ENCODE data around the gene ZBED2.

GRCh38 chr3:111616417-111617105 is 21.4 kb upstream of the ZBED2 start:
- TF ChIP-seq, protein P1, sequence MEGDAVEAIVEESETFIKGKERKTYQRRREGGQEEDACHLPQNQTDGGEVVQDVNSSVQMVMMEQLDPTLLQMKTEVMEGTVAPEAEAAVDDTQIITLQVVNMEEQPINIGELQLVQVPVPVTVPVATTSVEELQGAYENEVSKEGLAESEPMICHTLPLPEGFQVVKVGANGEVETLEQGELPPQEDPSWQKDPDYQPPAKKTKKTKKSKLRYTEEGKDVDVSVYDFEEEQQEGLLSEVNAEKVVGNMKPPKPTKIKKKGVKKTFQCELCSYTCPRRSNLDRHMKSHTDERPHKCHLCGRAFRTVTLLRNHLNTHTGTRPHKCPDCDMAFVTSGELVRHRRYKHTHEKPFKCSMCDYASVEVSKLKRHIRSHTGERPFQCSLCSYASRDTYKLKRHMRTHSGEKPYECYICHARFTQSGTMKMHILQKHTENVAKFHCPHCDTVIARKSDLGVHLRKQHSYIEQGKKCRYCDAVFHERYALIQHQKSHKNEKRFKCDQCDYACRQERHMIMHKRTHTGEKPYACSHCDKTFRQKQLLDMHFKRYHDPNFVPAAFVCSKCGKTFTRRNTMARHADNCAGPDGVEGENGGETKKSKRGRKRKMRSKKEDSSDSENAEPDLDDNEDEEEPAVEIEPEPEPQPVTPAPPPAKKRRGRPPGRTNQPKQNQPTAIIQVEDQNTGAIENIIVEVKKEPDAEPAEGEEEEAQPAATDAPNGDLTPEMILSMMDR (IDR thresholded peaks at IDR 0.05): no peak
- TF ChIP-seq POLR2A (IDR thresholded peaks at IDR 0.05): no peak
